Tibial artery (tissue), 4 donors: ENCODE results near the gene NKD1.

Experiments used
- DNase-seq, 2 donors: peaks; one replicate each; pipeline ENCODE4 v3.0.0-alpha.2; 2019
- H3K27ac ChIP-seq, 2 donors: fragments of 200-600 bp; sonication (generic) in 1 of 2; 1 replicate in 1 of 2; 2 replicates in 1 of 2; pipeline ENCODE4 v1.5.1; 2018 to 2019; ENCODE audit warnings: mild to moderate bottlenecking in 1 of 2
- H3K27me3 ChIP-seq, 2 donors: fragments of 200-600 bp; sonication (generic) in 1 of 2; one replicate each; pipeline versions ENCODE4 v1.5.1 to v1.6.0; 2016 to 2019
- H3K36me3 ChIP-seq, 3 donors: fragments of 200-600 bp; sonication (generic) in 2 of 3; one replicate each; pipeline ENCODE4 v1.5.1; 2016 to 2019; ENCODE audit warnings: mild to moderate bottlenecking in 2 of 3
- H3K4me1 ChIP-seq, 4 donors: fragments of 200-600 bp; sonication (generic) in 2 of 4; 1 replicate in 3 of 4; 2 replicates in 1 of 4; pipeline ENCODE4 v1.5.1; 2016 to 2019
- H3K4me3 ChIP-seq, 2 donors: fragments of 200-600 bp; sonication (generic) in 1 of 2; 1 replicate in 1 of 2; 2 replicates in 1 of 2; pipeline ENCODE4 v1.5.1; 2018 to 2019; ENCODE audit warnings: mild to moderate bottlenecking in 2 of 2
- H3K9me3 ChIP-seq, 3 donors: fragments of 200-600 bp; sonication (generic) in 1 of 3; one replicate each; pipeline ENCODE4 v1.5.1; 2016 to 2019
- intact Hi-C: fragments of 100-400 bp; cut with DNase I; formaldehyde crosslinking; loops from one replicate; pipeline ENCODE4 v1.15.0; 2023; ENCODE audit warnings: low total_unique reads
- TF ChIP-seq, protein P1 (sequence below), 2 experiments: fragments of 200-600 bp in 1 of 2; fragments of 450-650 bp in 1 of 2; IDR thresholded peaks; one replicate each; pipeline ENCODE4 v1.5.1; 2017 to 2019; ENCODE audit warnings: antibody characterized with exemption in 2 of 2, mild to moderate bottlenecking in 1 of 2, moderate library complexity in 1 of 2

Gene NKD1

GRCh38 chr16:50525716-50526115, 22.5 kb upstream of the NKD1 start:
- Histone ChIP-seq H3K9me3 (peaks cover 0 to 13% (median 7%) of the 10 kb centered on the region in 3 donors), H3K36me3 (no peaks in the 10 kb centered on the region), H3K27ac (no peak overlapping the region), H3K4me1 (no peaks in the 10 kb centered on the region), H3K27me3 (no peaks in the 10 kb centered on the region), H3K4me3 (no peak overlapping the region)
- TF ChIP-seq, protein P1, sequence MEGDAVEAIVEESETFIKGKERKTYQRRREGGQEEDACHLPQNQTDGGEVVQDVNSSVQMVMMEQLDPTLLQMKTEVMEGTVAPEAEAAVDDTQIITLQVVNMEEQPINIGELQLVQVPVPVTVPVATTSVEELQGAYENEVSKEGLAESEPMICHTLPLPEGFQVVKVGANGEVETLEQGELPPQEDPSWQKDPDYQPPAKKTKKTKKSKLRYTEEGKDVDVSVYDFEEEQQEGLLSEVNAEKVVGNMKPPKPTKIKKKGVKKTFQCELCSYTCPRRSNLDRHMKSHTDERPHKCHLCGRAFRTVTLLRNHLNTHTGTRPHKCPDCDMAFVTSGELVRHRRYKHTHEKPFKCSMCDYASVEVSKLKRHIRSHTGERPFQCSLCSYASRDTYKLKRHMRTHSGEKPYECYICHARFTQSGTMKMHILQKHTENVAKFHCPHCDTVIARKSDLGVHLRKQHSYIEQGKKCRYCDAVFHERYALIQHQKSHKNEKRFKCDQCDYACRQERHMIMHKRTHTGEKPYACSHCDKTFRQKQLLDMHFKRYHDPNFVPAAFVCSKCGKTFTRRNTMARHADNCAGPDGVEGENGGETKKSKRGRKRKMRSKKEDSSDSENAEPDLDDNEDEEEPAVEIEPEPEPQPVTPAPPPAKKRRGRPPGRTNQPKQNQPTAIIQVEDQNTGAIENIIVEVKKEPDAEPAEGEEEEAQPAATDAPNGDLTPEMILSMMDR (IDR thresholded peaks at IDR 0.05) = no peak
- intact Hi-C loops = no loop called here
- no peak for DNase-seq

GRCh38 chr16:50526249-50526648, 21.9 kb upstream of the NKD1 start:
- Histone ChIP-seq H3K36me3 (no peaks in the 10 kb centered on the region), H3K4me1 (no peaks in the 10 kb centered on the region), H3K4me3 (no peak overlapping the region), H3K9me3 (peaks cover 0 to 13% (median 7%) of the 10 kb centered on the region in 3 donors), H3K27ac (no peak overlapping the region), H3K27me3 (no peaks in the 10 kb centered on the region)
- TF ChIP-seq, protein P1 (IDR thresholded peaks at IDR 0.05) = no peak
- DNase-seq = no peak
- intact Hi-C loops = no loop called here

DNA sequence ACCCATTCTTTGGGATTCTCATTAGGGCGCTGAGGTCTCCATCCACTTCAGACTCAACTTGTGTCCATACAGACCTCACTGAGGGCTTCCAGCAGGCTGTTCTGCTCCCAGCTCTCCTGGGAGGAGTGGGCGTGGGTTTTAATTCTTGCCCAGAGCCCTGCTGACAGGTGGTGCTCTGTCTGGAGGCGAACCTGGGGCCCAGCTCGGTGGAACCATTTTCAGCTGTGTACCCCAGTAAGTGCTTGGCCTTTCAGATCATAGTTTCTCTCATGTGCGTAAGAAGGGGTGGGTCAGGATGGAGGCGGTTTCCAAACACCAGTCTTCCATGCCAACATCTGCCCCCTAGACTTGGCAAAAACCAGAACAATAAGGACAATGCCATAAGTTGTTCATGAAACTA, 21.4 kb upstream of the NKD1 start:
- Histone ChIP-seq H3K4me3 (no peak overlapping the region), H3K27ac (no peak overlapping the region), H3K9me3 (peaks cover 0 to 13% (median 7%) of the 10 kb centered on the region in 3 donors), H3K4me1 (no peaks in the 10 kb centered on the region), H3K36me3 (no peaks in the 10 kb centered on the region), H3K27me3 (no peaks in the 10 kb centered on the region)
- intact Hi-C loops = no loop called here
- TF ChIP-seq, protein P1 (IDR thresholded peaks at IDR 0.05) = no peak
- no peak for DNase-seq

DNA sequence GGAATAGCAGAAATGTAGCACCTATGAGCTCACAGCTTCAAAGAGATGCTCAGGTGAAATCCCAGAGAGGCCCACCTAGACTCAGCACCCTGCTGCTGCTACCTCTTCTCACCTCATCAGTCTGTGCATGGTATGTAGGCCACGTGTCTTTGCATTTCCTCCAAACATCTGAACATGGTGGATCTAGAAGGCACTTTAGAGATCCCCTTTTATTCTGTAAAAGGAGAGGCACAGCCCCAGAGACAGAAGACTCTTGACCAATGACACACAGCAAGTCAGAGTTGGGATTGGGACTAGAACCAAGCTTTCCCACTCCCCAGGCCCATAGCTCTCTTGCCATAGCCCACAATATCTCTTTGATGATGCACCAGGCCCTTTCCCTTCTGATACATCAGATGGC, 19.4 kb upstream of the NKD1 start:
- no peak for DNase-seq
- Histone ChIP-seq H3K27me3 (no peaks in the 10 kb centered on the region), H3K4me3 (no peak overlapping the region), H3K9me3 (peaks cover 0 to 13% (median 7%) of the 10 kb centered on the region in 3 donors), H3K27ac (no peak overlapping the region), H3K4me1 (no peaks in the 10 kb centered on the region), H3K36me3 (no peaks in the 10 kb centered on the region)
- intact Hi-C loops = no loop called here
- TF ChIP-seq, protein P1 (IDR thresholded peaks at IDR 0.05) = no peak

DNA sequence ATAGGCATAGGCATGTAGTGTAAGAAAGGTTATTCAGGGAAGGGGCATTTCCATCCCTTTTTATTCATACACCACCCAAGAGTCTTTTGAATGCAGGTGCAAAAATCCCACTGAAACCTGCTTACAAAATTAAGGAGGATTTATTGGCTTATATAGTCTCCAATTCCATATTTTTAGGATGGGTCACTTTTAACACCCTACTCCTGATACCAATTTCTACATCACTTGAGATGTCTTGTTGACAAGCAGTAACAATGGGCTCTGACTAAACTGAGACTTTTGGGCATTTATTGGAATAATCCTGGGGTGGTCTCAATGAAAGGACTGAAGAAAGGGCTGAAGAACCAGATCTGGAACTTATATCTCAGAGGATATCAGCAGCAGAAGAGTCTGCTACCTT, 18.9 kb upstream of the NKD1 start:
- TF ChIP-seq, protein P1 (IDR thresholded peaks at IDR 0.05) = no peak
- no peak for DNase-seq
- Histone ChIP-seq H3K9me3 (peaks cover 0 to 13% (median 7%) of the 10 kb centered on the region in 3 donors), H3K36me3 (no peaks in the 10 kb centered on the region), H3K27me3 (no peaks in the 10 kb centered on the region), H3K27ac (no peak overlapping the region), H3K4me3 (no peak overlapping the region), H3K4me1 (no peaks in the 10 kb centered on the region)
- intact Hi-C loops = no loop called here
